ENCODE data around the gene RAP2B.
"Not testable (repeated sequence)": the region's sequence is repeated elsewhere in the genome, so short reads cannot be mapped to it uniquely, and the experiment has no call there.

The RAP2B gene

DNA sequence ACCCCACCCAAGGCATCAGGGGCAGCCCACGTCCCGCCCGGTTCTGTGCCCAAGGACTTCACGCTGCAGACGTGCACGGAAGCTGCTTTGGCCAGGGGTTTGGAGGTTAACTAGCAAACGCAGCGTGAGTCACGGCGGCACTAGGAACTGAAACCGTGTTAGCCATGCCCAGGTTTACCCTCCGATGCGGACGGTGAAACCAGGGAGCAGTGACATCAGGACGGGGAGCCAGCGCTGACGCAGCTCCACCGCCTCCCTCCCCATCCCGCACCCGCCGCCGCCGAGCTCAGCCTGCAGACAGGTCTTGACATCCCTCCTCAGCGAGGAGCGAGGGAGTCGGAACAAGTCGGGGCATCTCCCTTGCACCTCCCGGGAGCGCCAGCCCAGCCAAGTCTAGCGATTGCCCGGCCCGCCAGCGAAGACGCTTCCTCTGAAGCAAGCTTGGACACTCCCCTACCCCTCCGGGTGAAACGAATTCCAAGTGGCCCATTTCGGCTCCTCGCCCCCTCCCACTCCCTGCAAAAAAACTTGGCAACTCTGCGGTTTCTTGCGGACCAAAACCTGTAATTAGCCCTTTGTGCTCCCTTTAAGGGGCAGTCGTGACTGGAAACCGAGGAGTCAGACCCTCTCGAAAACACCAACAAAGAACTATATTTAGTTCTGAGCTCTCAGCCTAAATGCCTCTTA, 1.4 kb upstream of the RAP2B start:
- DNase-seq: peak in 1 of 2 experiments; percentile 27

DNA sequence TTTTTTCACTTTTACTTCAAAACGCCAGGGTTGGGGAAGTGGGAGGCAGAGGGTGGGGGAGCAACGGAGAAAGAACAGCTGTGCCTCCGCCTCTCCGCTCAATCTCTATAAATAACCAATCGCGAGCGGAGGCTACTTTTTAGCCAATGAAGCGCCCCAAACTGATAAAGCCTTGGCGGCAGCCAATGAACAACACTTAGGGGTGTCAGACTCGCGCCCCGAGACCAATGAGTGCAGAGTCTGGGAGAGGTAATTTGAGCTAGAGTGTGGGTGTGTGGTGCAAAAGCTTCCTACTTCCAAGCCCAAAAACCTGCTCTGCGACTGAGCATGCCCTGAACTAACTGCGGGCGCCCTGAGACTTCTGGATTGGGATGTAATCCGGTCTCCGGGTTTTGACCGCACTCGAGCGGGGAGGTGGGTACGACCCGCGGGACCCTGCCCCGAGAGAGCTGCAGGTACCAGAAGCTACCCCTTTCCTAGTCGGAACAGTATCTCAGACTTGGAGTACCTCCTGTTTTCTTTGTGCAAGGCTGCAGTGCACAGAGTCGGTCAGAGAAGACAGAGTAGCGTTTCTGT, 800 bp upstream of the RAP2B start:
- peak; percentile 64 to 67 for DNase-seq

DNA sequence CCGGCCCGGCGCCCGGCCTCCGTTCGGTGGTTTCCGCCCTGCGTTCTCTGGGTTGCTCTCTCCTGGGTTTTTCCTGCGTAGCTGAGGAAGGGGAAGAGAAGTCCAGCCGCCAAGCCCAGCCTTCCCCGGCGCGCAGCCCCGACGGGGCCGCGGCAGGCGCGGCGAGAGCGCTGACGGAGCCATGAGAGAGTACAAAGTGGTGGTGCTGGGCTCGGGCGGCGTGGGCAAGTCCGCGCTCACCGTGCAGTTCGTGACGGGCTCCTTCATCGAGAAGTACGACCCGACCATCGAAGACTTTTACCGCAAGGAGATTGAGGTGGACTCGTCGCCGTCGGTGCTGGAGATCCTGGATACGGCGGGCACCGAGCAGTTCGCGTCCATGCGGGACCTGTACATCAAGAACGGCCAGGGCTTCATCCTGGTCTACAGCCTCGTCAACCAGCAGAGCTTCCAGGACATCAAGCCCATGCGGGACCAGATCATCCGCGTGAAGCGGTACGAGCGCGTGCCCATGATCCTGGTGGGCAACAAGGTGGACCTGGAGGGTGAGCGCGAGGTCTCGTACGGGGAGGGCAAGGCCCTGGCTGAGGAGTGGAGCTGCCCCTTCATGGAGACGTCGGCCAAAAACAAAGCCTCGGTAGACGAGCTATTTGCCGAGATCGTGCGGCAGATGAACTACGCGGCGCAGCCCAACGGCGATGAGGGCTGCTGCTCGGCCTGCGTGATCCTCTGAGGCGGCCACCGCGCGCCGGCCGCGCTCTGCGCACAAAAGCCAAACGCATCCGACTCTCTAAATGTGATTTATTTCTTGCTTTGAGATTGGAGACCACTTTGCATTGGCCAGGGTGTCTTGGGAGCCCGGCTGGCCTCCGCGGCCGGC, 727 bp downstream of the RAP2B start:
- DNase-seq: peak; percentile 16 to 51

DNA sequence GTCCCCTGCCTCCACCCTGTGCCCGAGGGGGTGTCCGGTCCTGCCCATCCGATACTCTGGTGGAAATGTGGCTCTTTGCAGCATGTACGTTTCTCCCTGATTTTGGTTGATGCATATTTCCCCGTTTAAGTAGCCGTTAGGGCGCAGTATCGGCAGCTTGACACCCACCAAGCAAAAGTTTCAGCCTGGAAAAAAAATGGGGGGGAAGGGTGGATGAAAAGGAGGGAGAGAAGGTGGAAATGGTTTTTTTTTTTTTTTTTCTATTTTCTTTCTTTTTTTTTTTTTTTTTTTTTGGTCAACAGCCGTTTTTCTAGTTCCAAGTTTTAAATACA, 1.3 kb downstream of the RAP2B start:
- DNase-seq: no peak

DNA sequence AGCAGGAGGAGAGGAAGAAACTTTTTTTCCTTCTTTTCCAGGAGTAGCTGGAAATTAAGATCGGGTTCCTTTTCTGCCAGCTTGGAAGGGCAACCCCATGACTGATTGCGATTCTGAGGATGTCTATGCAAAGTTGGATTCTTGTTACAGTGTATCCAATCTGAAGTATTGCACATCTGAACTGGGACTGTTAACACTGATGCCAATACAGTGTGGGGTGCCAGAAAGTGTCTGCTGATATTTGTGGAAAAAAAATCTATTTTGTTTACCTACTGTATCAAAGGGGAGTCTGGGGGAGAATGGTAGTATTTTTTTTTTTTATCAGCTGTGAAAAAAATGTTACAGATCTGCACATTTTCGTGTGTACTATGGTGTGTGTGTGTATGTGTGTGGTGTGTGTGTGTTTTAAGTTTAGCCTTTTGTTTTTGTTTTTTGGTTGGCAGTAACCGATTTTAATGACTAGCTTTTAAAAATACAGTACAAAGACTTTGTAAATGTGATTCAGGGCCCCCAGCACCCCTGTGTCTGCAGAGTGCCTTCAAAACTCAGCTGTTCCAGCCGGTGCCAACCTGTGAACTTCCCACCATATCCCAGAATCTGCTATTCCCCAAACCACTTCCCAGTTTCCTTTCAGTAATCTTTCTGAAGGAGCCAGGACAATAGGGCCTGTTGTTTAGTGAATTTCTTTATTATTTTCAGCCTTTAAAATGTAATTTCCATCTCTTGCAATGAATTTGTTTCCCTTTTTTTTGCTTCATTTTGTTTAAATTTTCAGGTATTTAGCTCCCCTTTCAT, 1.9 kb downstream of the RAP2B start:
- peak in 1 of 2 experiments; percentile 10 for DNase-seq

DNA sequence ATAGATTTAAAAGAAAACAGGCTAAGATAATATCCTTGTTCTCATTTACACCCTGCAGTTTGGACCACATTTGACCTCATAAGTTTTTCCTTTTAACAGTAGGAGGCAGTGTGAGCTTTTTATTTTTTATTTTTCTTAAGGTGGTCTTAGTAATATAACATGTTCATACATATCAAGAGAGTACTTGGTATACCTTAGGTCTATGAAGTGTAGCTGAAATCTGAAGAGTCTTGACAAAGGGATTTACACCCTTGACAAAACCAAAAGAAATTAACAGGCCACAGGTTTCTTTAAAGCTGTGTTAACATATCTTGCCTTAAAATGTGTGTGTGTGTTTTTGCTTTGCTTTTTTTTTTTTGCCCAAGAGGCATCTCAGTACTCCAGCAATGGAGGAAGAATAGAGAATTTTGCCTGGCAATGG, 3.2 kb downstream of the RAP2B start:
- DNase-seq: no peak

DNA sequence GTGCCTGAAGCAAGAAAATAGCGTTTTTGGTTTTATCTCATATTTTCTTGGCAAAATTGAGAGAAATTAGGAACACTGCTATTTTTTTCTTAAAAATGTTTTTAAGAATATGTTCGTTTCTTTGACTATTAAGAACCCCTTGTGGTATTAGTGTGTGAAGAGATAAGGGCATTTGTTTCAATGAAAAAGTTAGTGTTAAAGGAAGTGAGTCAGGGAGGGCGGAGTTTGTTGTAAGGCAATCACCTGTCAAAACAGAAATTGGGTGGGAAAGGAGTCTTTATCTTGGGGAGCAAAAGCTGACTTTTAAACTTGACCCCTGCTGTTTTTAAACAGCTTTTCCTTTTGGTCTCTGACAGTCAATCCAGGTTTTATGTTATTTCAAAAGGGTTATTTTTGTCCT, 4.2 kb downstream of the RAP2B start:
- DNase-seq: no peak

DNA sequence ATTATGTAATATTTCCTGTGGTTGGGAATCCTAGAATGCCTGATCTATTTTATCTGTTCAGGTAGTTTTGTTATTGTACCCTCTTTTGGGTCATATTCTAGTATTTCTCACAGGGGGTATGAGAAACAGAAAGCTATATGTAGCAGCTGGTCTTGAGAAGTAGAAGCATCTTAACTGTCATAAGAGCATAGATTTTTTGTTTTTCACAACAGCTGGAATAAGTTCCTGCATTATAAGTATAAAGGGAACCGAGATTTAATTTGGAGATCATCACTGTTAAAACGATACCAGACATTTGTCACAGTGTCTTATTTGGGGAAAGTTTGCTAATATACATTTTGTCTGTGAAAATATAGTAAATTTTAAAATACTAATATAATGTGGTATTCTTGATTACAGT, 4.8 kb downstream of the RAP2B start:
- no peak for DNase-seq

DNA sequence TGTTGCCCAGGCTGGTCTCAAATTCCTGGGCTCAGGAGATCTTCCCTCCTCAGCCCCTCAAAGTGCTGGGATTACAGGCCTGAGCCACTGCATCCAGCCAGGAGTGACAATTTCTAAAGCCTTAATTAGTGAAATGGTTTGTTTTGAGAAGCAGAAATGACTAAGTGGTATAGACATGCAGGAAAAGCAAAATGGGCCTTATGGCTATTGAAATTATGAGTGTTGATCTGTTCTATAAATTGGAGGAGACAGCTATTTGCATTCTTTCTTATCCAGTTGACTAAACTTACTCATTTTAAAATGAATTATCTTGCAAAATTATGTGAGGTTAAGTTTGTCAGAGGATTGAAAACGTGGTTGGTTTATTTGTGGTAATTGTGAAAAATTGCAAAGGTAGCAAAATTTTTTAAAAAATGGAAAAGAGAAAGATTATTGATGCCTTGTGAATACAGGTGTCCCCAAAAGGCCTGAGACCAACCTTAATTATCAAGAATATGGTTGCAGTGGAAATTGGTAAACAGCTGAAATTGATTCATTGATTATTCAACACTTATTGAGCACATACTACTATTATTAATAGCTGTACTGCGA, 7.9 kb downstream of the RAP2B start:
- no peak for DNase-seq

DNA sequence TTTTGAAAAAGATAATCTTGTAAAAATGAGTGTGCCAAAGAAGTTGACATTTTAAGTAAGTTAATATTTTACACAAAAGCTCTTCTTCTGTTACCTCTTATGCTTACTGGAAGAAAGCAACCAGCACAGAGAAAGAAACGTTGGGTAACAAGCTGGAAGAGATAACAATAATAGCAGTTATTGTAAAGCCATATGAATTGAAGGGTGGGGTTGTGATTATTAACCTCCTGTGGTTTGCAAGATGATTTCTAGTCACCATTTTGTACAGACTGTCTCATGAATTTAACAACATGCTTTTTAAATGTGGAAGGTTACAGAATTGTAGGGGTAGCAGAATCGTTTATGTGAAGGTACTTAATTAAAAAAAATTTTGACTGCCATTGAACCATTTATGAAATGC, 9.2 kb downstream of the RAP2B start:
- DNase-seq: no peak

DNA sequence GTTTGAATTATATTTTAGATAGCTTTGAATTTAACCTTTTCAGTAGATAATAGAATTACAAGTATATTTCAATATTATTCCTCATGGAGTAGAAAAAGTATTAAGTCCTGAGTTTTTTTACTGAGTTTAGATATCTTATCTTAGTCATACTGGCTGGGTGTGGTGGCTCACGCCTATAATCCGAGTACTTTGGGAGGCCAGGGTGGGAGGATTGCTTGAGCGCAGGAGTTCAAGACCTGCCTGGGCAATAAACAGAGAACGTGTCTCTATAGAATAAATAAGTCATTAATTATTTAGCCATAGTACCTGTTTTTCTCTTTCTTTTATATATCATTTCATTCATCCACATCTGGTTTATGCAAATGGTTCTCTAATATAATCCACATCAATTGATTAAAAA, 9.9 kb downstream of the RAP2B start:
- DNase-seq: no peak

DNA sequence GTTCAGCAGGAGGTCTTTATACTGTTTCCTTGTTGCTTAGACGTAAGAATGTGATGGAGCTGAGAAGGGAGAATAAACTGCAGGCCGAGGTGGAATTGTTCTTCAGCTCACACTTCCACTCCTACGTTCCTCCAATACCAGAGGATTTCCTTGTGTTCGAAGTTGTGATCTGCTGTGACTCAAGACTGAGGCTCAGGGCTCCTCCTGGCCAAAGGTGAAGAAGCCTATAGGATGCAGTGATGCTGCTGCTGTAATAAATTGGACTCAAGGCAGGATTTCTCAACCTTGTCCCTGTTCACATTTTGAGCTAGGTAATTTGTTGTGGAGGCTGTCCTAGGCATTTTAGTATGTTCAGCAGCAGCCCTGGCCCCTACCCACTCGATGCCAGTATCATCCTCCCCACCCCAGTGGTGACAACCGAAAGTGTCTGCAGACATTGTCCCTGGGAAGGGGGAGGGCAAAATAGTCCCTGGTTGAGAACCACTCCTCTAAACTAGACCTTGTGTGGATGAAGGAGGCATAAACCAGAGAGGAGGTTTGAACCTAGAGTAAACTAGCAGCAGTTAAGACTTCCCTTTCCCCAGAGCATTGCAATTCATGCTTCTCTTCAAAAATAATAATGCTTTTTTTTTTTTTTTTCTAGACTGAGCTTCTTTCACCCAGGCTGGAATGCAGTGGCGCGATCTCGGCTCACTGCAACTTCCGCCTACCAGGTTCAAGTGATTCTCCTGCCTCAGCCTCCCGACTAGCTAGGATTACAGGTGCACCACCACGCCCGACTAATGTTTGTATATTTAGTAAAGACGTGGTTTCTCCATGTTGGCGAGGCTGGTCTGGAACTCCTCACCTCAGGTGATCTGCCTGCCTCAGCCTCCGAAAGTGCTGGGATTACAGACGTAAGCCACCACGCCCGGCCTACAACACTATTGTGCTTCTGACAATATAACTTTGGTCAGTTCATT, 11.1 kb downstream of the RAP2B start:
- no peak for DNase-seq

DNA sequence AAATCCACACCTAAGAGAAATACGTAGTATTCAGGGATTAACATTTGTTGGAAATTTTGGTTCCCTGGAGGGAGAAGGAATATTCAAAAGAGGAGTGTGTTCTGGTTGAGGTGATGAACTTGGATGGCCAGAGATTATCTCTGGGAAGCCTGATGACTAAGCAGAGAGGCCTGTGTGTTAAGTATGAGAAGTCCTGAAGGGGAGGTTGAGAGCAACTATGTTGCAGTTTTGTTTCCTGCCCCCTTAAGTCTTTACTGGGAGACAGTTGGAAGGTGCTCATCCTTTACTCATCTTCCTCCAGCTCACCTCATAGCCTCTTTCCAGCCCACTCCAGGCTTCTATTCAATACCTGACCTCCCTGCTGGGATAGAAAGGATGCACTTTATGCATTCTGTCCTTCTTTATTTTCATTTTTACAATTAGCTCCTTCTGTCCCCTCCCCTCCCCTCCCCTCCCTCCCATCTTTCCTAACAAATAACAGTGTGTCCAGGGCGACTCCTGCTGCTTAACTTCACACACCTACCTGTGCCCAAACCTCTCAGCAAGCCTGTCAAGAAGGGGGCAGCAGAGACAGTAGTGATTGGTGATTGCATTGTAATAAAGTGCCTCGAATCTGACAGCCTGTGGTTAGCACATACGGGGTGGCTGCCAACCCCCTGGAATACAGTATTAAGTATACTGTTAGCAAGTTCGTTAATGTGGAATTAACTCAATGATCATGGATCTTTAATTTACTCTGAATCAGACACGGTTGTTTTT, 11.9 kb downstream of the RAP2B start:
- DNase-seq: no peak

DNA sequence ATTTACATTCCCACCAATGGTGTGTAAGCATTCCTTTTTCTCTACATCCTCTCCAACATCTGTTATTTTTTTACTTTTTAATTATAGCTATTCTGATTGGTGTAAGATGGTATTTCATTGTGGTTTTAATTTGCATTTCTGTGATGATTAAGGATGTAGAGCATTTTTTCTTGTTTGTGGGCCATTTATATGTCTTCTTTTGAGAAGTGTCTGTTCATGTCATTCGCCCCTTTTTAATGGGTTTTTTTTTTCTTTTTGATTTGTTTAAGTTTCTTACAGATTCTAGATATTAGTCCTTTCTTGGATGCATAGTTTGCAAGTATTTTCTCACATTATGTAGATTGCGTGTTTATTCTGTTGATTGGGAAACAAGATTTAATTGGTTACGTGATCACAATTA, 14.2 kb downstream of the RAP2B start:
- DNase-seq: no peak

DNA sequence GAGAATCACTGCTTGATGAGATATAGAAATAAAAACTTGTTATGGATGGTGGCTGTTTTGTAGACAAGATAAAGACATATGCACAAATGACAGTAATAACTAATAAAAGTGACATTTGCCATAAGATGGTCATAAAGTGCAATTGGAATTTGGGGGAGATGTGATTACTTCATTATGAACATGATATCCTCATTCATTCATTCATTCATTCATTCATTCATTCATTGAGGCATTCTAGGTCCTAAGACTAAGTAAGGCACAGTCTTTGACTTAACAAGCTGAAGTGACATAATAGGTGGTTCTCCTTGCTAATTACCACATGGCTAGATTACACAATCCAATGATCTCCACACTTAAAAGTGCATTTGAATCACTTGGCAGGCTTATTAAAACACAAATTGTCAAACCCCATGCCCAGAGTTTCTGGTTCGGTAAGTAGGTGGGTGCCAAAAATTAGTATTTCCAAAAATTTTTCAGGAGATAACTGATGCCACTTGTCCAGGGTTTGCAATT, 18.9 kb downstream of the RAP2B start:
- DNase-seq: no peak

DNA sequence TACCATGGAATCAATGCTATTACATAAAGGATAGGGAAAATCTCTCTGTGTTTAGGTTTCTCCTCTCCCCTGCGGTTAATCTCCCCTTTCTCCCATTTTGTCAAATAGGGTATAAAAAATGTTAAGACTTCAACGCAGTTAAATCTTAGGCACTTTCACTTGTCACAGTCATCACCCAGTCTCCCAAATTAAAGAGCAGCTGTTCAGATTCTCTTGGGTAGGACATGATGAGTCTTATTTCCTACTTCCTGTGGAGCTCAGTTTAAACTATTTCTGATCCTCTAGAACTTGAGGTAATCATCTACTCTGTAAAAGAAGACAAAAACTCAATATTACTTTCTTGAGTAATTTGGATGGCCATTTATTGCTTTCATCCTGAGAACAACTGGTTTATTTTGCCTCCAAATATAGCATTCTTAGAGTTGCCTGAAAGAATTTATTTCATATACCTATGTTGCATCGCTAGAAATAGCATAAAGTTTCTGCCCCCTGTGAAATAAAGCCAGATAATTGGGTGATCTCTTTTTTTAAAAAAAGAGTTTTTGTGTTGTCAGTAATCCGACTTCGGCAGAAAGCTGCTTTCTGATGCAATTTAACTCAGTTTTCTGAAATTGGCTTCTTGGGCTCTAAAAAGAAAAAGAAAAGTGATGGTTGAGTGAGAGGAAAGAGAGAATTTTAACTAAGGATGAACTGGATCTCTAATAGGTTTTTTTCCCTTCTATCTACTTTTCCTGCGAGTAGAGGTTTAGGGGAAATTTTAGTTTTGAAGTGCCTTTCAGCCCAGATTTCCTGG, 20.7 kb downstream of the RAP2B start:
- DNase-seq: no peak

DNA sequence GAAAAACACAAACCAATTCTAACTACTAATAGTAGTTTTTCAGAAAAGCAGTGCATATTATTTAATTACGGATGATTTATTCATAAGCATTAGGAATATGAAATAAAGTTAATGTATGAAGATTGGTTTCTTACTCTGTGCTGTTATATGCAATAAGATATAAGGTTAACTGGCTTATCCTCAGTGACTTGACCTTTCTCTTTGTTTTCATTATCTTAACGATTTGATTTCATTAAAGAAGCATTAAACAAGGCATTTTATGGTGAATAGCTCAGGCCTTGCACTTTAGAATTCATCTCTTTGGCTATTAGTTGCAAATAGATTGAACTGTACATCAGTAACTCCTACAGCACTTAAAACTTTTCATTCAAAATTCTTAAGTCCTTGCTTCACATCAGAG, 28.9 kb downstream of the RAP2B start:
- DNase-seq: no peak

DNA sequence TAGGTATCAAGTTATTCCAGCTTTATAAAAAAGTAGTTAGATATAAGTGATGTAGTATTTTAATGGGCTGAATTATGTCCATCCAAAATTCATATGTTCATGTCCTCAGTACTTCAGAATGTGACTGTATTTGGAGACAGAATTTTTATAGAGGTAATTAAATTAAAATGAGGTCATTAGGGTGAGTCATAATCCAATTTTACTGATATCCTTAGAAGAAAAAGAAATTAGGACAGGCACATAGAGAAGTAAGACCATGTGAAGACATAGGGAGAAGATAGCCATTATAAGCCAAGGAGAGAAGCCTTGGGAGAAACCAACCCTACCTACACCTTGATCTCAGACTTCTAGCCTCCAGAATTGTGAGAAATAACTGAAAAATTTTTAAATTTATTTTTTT, 30.3 kb downstream of the RAP2B start:
- DNase-seq: no peak

DNA sequence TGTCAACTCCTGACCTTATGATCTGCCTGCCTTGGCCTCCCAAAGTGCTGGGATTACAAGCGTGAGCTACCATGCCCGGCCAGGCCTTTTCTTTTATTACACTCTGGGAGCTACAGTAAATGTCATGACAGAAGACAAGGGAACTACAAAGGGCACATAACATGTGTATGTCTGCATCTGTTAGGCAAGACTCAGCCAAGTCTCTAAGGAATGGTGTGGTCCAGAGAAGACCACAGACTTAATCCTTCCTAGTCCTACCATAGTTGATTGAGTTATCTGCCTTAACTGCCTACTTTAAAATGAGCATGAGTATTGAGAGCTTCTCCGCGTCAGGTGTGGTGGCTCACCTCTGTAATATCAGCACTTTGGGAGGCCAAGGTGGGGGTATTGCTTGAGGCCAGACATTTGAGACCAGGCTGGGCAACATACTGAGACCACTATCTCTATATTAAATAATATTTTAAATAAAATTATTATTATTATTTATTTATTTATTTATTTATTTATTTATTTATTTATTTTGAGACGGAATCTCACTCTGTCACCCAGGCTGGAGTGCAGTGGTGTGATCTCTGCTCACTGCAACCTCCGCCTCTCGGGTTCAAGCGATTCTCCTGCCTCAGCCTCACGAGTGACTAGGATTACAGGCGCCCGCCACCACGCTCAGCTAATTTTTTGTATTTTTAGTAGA, 31.9 kb downstream of the RAP2B start:
- DNase-seq: not testable (repeated sequence)

Measured in NCI-H526 (cell line).